HG02870 (cell line): ENCODE data around the gene SHISA8.

Source experiments
- ATAC-seq: cut with Tn5 transposase; IDR thresholded peaks from one replicate; pipeline ENCODE4 v1.9.1; 2021; ENCODE audit warnings: mild to moderate bottlenecking, moderate library complexity; ENCODE audit not compliant: unreplicated experiment

SHISA8 gene

GRCh38 chr22:41934284-41935014 is 19.6 kb upstream of the SHISA8 start:
- no peak for ATAC-seq

GRCh38 chr22:41933411-41934177 is 18.7 kb upstream of the SHISA8 start:
- no peak for ATAC-seq

- no peak for ATAC-seq
These were observed 17.5 kb upstream of the SHISA8 start for GRCh38 chr22:41932353-41932752.

GRCh38 chr22:41931701-41932269 is 16.9 kb upstream of the SHISA8 start:
- no peak for ATAC-seq

- ATAC-seq = no peak
These were observed 14.5 kb upstream of the SHISA8 start for GRCh38 chr22:41929418-41929810.

- ATAC-seq = no peak
These were observed 13.9 kb upstream of the SHISA8 start for GRCh38 chr22:41928593-41929417.

GRCh38 chr22:41927813-41928212 is 12.9 kb upstream of the SHISA8 start:
- no peak for ATAC-seq

- no peak for ATAC-seq
These were observed 11.0 kb upstream of the SHISA8 start for GRCh38 chr22:41925783-41926460.

- ATAC-seq = no peak
These were observed 8.9 kb upstream of the SHISA8 start for GRCh38 chr22:41923595-41924276.

- ATAC-seq = no peak
These were observed 8.2 kb upstream of the SHISA8 start for GRCh38 chr22:41922940-41923594.

- ATAC-seq = no peak
These were observed 7.5 kb upstream of the SHISA8 start for GRCh38 chr22:41922328-41922727.

GRCh38 chr22:41920271-41920976 is 5.5 kb upstream of the SHISA8 start:
- no peak for ATAC-seq

GRCh38 chr22:41919357-41920224 is 4.7 kb upstream of the SHISA8 start:
- ATAC-seq = peak; percentile 52

- ATAC-seq = no peak
These were observed 3.3 kb upstream of the SHISA8 start for GRCh38 chr22:41917903-41918791.

GRCh38 chr22:41917375-41917902 is 2.6 kb upstream of the SHISA8 start:
- no peak for ATAC-seq

GRCh38 chr22:41916745-41917358 is 2.0 kb upstream of the SHISA8 start:
- ATAC-seq = no peak
